Large intestine (tissue), 3 donors: Measurements from ENCODE around the gene ORC6. TPM values are rescaled to one million over a fixed set of nuclear protein-coding genes. Genes with fewer than 3 reads are reported as not detected.

Source experiments
- DNase-seq, 2 donors: peaks; one replicate each; pipeline versions ENCODE4 v3.0.0 to v3.0.0-alpha.2; 2013
- H3K27ac ChIP-seq: one replicate; pipeline ENCODE4 v1.5.1; 2013; ENCODE audit warnings: low read length
- H3K27me3 ChIP-seq: 2 replicates; pipeline ENCODE4 v1.6.1; 2013; ENCODE audit warnings: low read length; ENCODE audit not compliant: control insufficient read depth, insufficient read depth
- H3K36me3 ChIP-seq: 2 replicates; pipeline ENCODE4 v1.6.1; 2013; ENCODE audit warnings: low read length; ENCODE audit not compliant: control insufficient read depth, insufficient read depth
- H3K4me1 ChIP-seq: one replicate; pipeline ENCODE4 v1.6.1; 2013; ENCODE audit warnings: low read length; ENCODE audit not compliant: control insufficient read depth, insufficient read depth
- H3K4me3 ChIP-seq: one replicate; pipeline ENCODE4 v1.5.1; 2013; ENCODE audit warnings: low read length
- H3K9me3 ChIP-seq: one replicate; pipeline ENCODE4 v1.6.1; 2013; ENCODE audit warnings: mild to moderate bottlenecking, low read depth, low read length, moderate library complexity; ENCODE audit not compliant: control insufficient read depth
- WGBS: methylation state at CpG from one replicate; pipeline ENCODE4 v1.1.5; 2013; ENCODE audit warnings: low lambda C conversion rate; ENCODE audit not compliant: insufficient coverage; 5-methylcytosine and 5-hydroxymethylcytosine counted together
- polyA plus RNA-seq: library from polyadenylated mRNA; unstranded; fragments of 120-200 nt; gene quantifications from one replicate; pipeline ENCODE4 v1.2.1, GENCODE V29; 2013

ORC6 gene
- polyA plus RNA-seq, 1 donor: 25.0 TPM

GRCh38 chr16:46746821-46747776, 57.6 kb downstream of the ORC6 start:
- DNase-seq: no peak
- no peak overlapping the region for H3K4me3 ChIP-seq
- no peaks in the 10 kb centered on the region for H3K36me3 ChIP-seq
- no peaks in the 10 kb centered on the region for H3K9me3 ChIP-seq
- no peaks in the 10 kb centered on the region for H3K27me3 ChIP-seq
- no CpG with 5 or more reads among the region's 15 CpGs for WGBS
- H3K27ac ChIP-seq: no peak overlapping the region
- no peaks in the 10 kb centered on the region for H3K4me1 ChIP-seq

Other genes starting within 250 kb of the ORC6 start
- gene SHCBP1, start 68.3 kb upstream of the ORC6 start, polyA plus RNA-seq: 4.7 TPM
- 158 TPM for gene VPS35, start 481 bp upstream of the ORC6 start, polyA plus RNA-seq
- 0.16 TPM for gene MYLK3, start 58.7 kb downstream of the ORC6 start, polyA plus RNA-seq
- gene C16orf87, start 141.5 kb downstream of the ORC6 start, polyA plus RNA-seq: 26.9 TPM
- gene GPT2, start 194.7 kb downstream of the ORC6 start, polyA plus RNA-seq: 5.2 TPM